ENCODE data around the gene REPS2.

REPS2 gene

GRCh38 chrX:17098516-17099247 lies 152.2 kb downstream of the REPS2 start:
- DNase-seq = no peak

GRCh38 chrX:17104433-17104832 lies 158.0 kb downstream of the REPS2 start:
- DNase-seq = no peak

GRCh38 chrX:17120816-17121215 lies 174.4 kb downstream of the REPS2 start:
- DNase-seq = no peak

GRCh38 chrX:17154001-17154400 lies 207.5 kb downstream of the REPS2 start:
- DNase-seq = no peak

- peak; percentile 12 for DNase-seq
Measured at GRCh38 chrX:17160975-17161374, 214.5 kb downstream of the REPS2 start.

GRCh38 chrX:17161991-17162390 lies 215.5 kb downstream of the REPS2 start:
- DNase-seq = no peak

- no peak for DNase-seq
Measured at GRCh38 chrX:17164079-17164478, 217.6 kb downstream of the REPS2 start.

GRCh38 chrX:17164941-17165340 lies 218.5 kb downstream of the REPS2 start:
- no peak for DNase-seq

GRCh38 chrX:17167915-17168314 lies 221.5 kb downstream of the REPS2 start:
- no peak for DNase-seq

- DNase-seq = no peak
Measured at GRCh38 chrX:17170973-17171372, 224.5 kb downstream of the REPS2 start.

GRCh38 chrX:17174671-17175070 lies 228.2 kb downstream of the REPS2 start:
- DNase-seq = no peak

GRCh38 chrX:17182317-17182716 lies 235.9 kb downstream of the REPS2 start:
- DNase-seq = no peak

GRCh38 chrX:17183566-17183965 lies 237.1 kb downstream of the REPS2 start:
- DNase-seq = no peak

GRCh38 chrX:17185431-17185830 lies 239.0 kb downstream of the REPS2 start:
- DNase-seq = no peak

GRCh38 chrX:17187136-17187756 lies 240.8 kb downstream of the REPS2 start:
- no peak for DNase-seq

- no peak for DNase-seq
Measured at GRCh38 chrX:17192106-17192505, 245.6 kb downstream of the REPS2 start.
